Esophagus squamous epithelium (tissue), 4 donors: Measurements from ENCODE around the gene THBS4.

Experiments used
- POLR2A ChIP-seq, 4 donors: fragments of 450-650 bp; IDR thresholded peaks; one replicate each; pipeline ENCODE4 v1.6.1; 2017; ENCODE audit warnings: antibody characterized with exemption in 4 of 4, mild to moderate bottlenecking in 4 of 4, moderate library complexity in 3 of 4
- TF ChIP-seq, protein P1 (sequence below), 6 experiments: fragments of 450-650 bp in 4 of 6; fragments of 200-600 bp in 2 of 6; sonication (generic) in 2 of 6; IDR thresholded peaks; one replicate each; pipeline ENCODE4 v1.5.1; 2016 to 2019; ENCODE audit warnings: antibody characterized with exemption in 6 of 6, mild to moderate bottlenecking in 4 of 6, moderate library complexity in 4 of 6

DNA sequence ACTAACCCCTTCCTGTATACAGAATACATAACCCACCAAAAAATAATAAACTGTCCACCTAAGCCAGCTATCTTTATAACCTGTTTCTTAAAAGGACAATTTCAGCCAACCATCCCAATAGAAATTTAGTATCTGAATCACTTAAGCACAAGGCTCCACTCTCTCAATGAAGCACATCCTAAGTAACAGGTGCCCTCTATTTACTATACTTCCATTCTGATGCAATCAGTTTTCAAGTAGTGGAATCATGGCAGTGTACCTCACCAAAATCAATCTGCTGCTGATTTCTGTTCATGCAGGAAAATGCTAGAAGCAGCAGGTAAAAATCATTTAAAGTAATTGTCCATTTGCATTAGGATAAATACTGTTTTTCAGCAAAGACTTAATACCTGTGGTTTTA is 48.9 kb upstream of the THBS4 start:
- TF ChIP-seq, protein P1, sequence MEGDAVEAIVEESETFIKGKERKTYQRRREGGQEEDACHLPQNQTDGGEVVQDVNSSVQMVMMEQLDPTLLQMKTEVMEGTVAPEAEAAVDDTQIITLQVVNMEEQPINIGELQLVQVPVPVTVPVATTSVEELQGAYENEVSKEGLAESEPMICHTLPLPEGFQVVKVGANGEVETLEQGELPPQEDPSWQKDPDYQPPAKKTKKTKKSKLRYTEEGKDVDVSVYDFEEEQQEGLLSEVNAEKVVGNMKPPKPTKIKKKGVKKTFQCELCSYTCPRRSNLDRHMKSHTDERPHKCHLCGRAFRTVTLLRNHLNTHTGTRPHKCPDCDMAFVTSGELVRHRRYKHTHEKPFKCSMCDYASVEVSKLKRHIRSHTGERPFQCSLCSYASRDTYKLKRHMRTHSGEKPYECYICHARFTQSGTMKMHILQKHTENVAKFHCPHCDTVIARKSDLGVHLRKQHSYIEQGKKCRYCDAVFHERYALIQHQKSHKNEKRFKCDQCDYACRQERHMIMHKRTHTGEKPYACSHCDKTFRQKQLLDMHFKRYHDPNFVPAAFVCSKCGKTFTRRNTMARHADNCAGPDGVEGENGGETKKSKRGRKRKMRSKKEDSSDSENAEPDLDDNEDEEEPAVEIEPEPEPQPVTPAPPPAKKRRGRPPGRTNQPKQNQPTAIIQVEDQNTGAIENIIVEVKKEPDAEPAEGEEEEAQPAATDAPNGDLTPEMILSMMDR (IDR thresholded peaks at IDR 0.05), result no peak
- no peak for TF ChIP-seq POLR2A (IDR thresholded peaks at IDR 0.05)
